Calu3 (cell line): ENCODE data around the gene CAPZA1. TPM values are rescaled to one million over a fixed set of nuclear protein-coding genes. Genes with fewer than 3 reads are reported as not detected.
A peak's percentile ranks its signal among the peaks of the same experiment; 100 is the strongest.

Experiments used
- BruUV-seq: library from RNA; stranded (reverse); fragments of 400-500 nt; replicated peaks from 2 replicates; lab custom pipeline; 2021; lab: Mats Ljungman, UMichigan
- CTCF ChIA-PET: fragments of 300-600 bp; sonication (Branson Sonifier 250); formaldehyde crosslinking; loops from one replicate; lab custom pipeline; 2022; ENCODE audit warnings: antibody characterized with exemption; lab: Charles Lee
- DNase-seq: peaks from one replicate; pipeline ENCODE4 v3.0.0; 2022
- H3K27ac Mint-ChIP-seq: one replicate; pipeline ENCODE4 v1.8.0; 2022; ENCODE audit warnings: mixed read lengths; ENCODE audit not compliant: unreplicated experiment
- H3K27me3 Mint-ChIP-seq: one replicate; pipeline ENCODE4 v1.8.0; 2022; ENCODE audit warnings: mixed read lengths; ENCODE audit not compliant: unreplicated experiment
- H3K36me3 Mint-ChIP-seq: one replicate; pipeline ENCODE4 v1.8.0; 2022; ENCODE audit warnings: mild to moderate bottlenecking, moderate library complexity, mixed read lengths; ENCODE audit not compliant: insufficient read depth, unreplicated experiment
- H3K4me1 Mint-ChIP-seq: one replicate; pipeline ENCODE4 v1.8.0; 2022; ENCODE audit warnings: mild to moderate bottlenecking, low read depth, mixed read lengths; ENCODE audit not compliant: unreplicated experiment
- H3K4me3 Mint-ChIP-seq: one replicate; pipeline ENCODE4 v1.8.0; 2022; ENCODE audit warnings: mild to moderate bottlenecking, low read depth, moderate library complexity, mixed read lengths; ENCODE audit not compliant: unreplicated experiment
- H3K9me3 Mint-ChIP-seq: one replicate; pipeline ENCODE4 v1.8.0; 2022; ENCODE audit warnings: low read depth, mixed read lengths; ENCODE audit not compliant: unreplicated experiment
- intact Hi-C: fragments of 100-400 bp; cut with micrococcal nuclease; formaldehyde crosslinking; loops from one replicate; pipeline ENCODE4 v1.10.0; 2022; ENCODE audit not compliant: unreplicated experiment
- total RNA-seq: library from RNA; stranded (reverse); gene quantifications from 2 replicates; pipeline ENCODE4 v1.2.3, GENCODE V29; 2022
- TF ChIP-seq, protein P1 (sequence below): fragments of 200-600 bp; IDR thresholded peaks from one replicate; pipeline ENCODE4 v1.8.0; 2022; ENCODE audit warnings: antibody characterized with exemption; ENCODE audit not compliant: unreplicated experiment

CAPZA1 gene
- total RNA-seq, 1 experiment from 2014 or later = 103 TPM

DNA sequence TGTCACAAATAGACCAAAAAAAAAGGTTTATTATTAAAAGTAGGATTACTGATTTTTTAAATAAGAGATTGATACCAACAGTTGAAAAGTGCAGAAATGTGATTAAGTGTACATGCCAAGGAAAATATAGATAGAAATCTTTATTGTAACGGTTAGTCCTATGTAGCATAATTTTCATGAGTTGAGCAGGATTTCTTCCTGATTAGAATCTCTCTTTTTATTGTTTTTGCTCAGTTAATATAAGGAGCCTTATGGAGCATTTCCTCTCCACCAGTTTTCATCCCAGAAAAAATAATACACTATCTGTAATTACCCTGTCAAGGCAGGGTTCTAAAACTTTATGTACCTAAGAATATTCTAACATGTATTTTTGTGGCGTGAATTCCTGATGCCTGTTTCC, 23.4 kb downstream of the CAPZA1 start:
- Mint-ChIP-seq H3K27me3 (no peaks in the 10 kb centered on the region), H3K4me1 (peaks cover 3% of the 10 kb centered on the region), H3K4me3 (no peak overlapping the region), H3K27ac (no peak overlapping the region), H3K36me3 (peaks cover 5% of the 10 kb centered on the region), H3K9me3 (no peaks in the 10 kb centered on the region)
- TF ChIP-seq, protein P1, sequence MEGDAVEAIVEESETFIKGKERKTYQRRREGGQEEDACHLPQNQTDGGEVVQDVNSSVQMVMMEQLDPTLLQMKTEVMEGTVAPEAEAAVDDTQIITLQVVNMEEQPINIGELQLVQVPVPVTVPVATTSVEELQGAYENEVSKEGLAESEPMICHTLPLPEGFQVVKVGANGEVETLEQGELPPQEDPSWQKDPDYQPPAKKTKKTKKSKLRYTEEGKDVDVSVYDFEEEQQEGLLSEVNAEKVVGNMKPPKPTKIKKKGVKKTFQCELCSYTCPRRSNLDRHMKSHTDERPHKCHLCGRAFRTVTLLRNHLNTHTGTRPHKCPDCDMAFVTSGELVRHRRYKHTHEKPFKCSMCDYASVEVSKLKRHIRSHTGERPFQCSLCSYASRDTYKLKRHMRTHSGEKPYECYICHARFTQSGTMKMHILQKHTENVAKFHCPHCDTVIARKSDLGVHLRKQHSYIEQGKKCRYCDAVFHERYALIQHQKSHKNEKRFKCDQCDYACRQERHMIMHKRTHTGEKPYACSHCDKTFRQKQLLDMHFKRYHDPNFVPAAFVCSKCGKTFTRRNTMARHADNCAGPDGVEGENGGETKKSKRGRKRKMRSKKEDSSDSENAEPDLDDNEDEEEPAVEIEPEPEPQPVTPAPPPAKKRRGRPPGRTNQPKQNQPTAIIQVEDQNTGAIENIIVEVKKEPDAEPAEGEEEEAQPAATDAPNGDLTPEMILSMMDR = no peak
- intact Hi-C loops = no loop called here
- BruUV-seq = no TSS peak
- DNase-seq = no peak
- CTCF ChIA-PET = no interaction called here

DNA sequence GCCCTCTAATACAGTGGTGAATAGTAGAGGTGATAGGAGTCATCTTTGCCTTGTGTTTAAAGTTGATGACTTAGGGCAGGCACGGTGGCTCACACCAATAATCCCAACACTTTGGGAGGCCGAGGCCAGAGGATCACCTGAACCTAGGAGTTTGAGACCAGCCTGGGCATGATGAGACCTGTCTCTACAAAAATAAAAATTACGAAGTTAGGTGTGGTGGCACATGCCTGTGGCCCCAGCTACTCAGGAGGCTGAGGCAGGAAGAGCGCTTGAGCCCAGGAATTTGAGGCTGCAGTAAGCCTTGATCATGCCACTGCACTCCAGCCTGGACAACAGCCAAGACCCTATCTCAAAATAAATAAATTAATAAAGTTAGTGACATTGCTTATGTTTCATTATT, 26.6 kb downstream of the CAPZA1 start:
- peaks cover 21% of the 10 kb centered on the region for H3K36me3 Mint-ChIP-seq
- no peak overlapping the region for H3K4me3 Mint-ChIP-seq
- TF ChIP-seq, protein P1 = no peak

DNA sequence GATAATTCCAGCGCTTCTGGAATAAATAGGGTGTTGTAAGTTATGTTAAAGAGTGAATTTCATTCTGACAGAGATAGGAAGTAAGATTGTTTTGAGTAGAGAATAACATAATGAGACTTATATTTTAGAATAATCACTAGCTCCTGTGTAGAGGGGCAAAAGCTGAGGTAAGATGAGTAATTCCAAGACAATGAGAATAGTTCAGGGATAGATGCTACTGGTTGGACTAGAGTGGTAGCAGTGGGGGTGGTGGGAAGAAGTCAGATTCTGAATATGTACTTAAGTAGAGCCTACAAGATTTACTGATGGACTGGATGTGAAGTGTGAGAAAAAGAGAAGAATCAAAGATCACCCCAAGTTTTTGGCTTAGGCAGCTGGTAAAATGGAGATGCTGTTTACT, 31.6 kb downstream of the CAPZA1 start:
- Mint-ChIP-seq H3K4me1 (no peaks in the 10 kb centered on the region), H3K9me3 (no peaks in the 10 kb centered on the region), H3K27ac (no peak overlapping the region), H3K4me3 (no peak overlapping the region), H3K27me3 (no peaks in the 10 kb centered on the region), H3K36me3 (peaks cover 30% of the 10 kb centered on the region)
- TSS peak; percentile 22 for BruUV-seq
- intact Hi-C loops = no loop called here
- DNase-seq = no peak
- CTCF ChIA-PET = interaction anchor here (1.4 kb wide), 1 partner anchor 10 kb away, joined by 4 read pairs; no protein-coding TSS in a partner anchor
- TF ChIP-seq, protein P1 = no peak

More for the DNA sequence above, 26.6 kb downstream of the CAPZA1 start:
- BruUV-seq = no TSS peak
- no peaks in the 10 kb centered on the region for H3K4me1 Mint-ChIP-seq
- H3K9me3 Mint-ChIP-seq = no peaks in the 10 kb centered on the region
- no peaks in the 10 kb centered on the region for H3K27me3 Mint-ChIP-seq
- CTCF ChIA-PET = interaction anchor here (0.6 to 0.7 kb wide), 2 partner anchors 9 to 239 kb away, joined by 3 to 4 read pairs; no protein-coding TSS in a partner anchor
- intact Hi-C loops = no loop called here
- peak overlapping the region; percentile 40 for H3K27ac Mint-ChIP-seq
- DNase-seq = no peak

DNA sequence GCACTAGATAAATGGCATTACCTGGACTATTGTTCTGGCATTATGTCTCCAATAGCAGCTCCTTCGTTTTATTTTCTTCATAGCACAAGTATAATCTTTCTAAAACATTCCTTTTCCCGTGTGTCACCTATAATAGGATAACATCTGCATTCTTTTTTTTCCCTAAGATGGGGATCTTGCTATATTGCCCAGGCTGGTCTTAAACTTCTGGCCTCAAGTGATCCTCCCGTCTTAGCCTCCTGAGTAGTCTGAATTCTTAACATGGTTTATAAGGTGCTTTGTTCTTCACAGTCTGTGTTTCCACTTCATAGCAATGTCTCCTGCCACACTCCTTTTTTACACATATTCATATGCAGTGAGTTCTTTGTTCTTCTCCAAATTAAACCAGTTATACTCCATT, 46.2 kb downstream of the CAPZA1 start:
- CTCF ChIA-PET = no interaction called here
- no peak overlapping the region for H3K27ac Mint-ChIP-seq

More for the DNA sequence above, 46.2 kb downstream of the CAPZA1 start:
- DNase-seq = no peak
- Mint-ChIP-seq H3K4me3 (no peak overlapping the region), H3K9me3 (no peaks in the 10 kb centered on the region), H3K27me3 (no peaks in the 10 kb centered on the region), H3K4me1 (no peaks in the 10 kb centered on the region), H3K36me3 (peaks cover 46% of the 10 kb centered on the region)
- BruUV-seq = no TSS peak
- intact Hi-C loops = loop anchor here (10.0 kb wide), 1 partner anchor 61 kb away; no protein-coding TSS in a partner anchor
- TF ChIP-seq, protein P1 = no peak
